Measurements from ENCODE around the gene CUL1. TPM values are rescaled to one million over a fixed set of nuclear protein-coding genes. Genes with fewer than 3 reads are reported as not detected.

The CUL1 gene
- total and polyA plus RNA-seq, 2 experiments from 2014 or later = 35.6 to 71.3 TPM

- TF ChIP-seq ZNF462 (CRISPR knock-in tag; IDR thresholded peaks at IDR 0.05) (no peak), STAT1 (IDR thresholded peaks at IDR 0.05; ENCODE audit: unreplicated experiment) (no peak)
These were observed 73.8 kb downstream of the CUL1 start (continued) for GRCh38 chr7:148772297-148773089.

GRCh38 chr7:148773334-148773733 is 74.6 kb downstream of the CUL1 start:
- no peak overlapping the region for H2AFZ ChIP-seq
- no peaks in the 10 kb centered on the region for H3F3A ChIP-seq (replicated peaks; ENCODE audit: low read depth)
- Mint-ChIP-seq H3K27ac (peak overlapping the region; percentile 73), H3K4me3 (no peak overlapping the region), H3K27me3 (ENCODE audit: insufficient read depth, low read depth, poor library complexity) (peaks cover 5% of the 10 kb centered on the region), H3K36me3 (ENCODE audit: low read depth) (peaks cover 49% of the 10 kb centered on the region), H3K4me1 (peaks cover 45% of the 10 kb centered on the region), H3K9me3 (no peaks in the 10 kb centered on the region)
- H3K4me1 ChIP-seq (ENCODE audit: insufficient read depth) = peaks cover 31% of the 10 kb centered on the region
- H3K27me3 ChIP-seq (ENCODE audit: insufficient read depth) = no peaks in the 10 kb centered on the region
- DNase-seq (ENCODE audit: low spot score) = no peak
- no peak overlapping the region for H3K4me2 ChIP-seq
- H3K27ac ChIP-seq (ENCODE audit: low read depth) = no peak overlapping the region; the same call in 1 of the 2 replicates
- no peak overlapping the region for H3K4me3 ChIP-seq
- peaks cover 12% of the 10 kb centered on the region for H3K79me2 ChIP-seq (replicated peaks; ENCODE audit: insufficient read depth)
- H3K36me3 ChIP-seq (ENCODE audit: insufficient read depth) = peaks cover 5% of the 10 kb centered on the region; the same call in 1 of the 2 replicates
- ATAC-seq = peak; percentile 26; the same call in 1 of the 3 replicates
- H3K9me2 ChIP-seq (ENCODE audit: insufficient read depth) = no peaks in the 10 kb centered on the region
- H4K20me1 ChIP-seq (replicated peaks; ENCODE audit: insufficient read depth) = no peaks in the 10 kb centered on the region
- TF ChIP-seq STAT1 (IDR thresholded peaks at IDR 0.05; ENCODE audit: unreplicated experiment) = no peak
- no peak for TF ChIP-seq EZH2 (IDR thresholded peaks at IDR 0.05; ENCODE audit: low read depth, unreplicated experiment)
- TF ChIP-seq ZNF462 (CRISPR knock-in tag; IDR thresholded peaks at IDR 0.05) = no peak
